Hindlimb muscle (tissue), 1 donor: ENCODE data around the gene UQCR11. TPM values are rescaled to one million over a fixed set of nuclear protein-coding genes. Genes with fewer than 3 reads are reported as not detected.

ENCODE experiments used
- DNase-seq: peaks from one replicate; pipeline ENCODE4 v3.0.0-alpha.2; 2013
- polyA plus RNA-seq: library from polyadenylated mRNA; unstranded; fragments of 120-200 nt; gene quantifications from one replicate; pipeline ENCODE4 v1.2.1, GENCODE V29; 2013; ENCODE audit not compliant: insufficient read length

Gene UQCR11
- polyA plus RNA-seq, 1 donor = 137 TPM

DNA sequence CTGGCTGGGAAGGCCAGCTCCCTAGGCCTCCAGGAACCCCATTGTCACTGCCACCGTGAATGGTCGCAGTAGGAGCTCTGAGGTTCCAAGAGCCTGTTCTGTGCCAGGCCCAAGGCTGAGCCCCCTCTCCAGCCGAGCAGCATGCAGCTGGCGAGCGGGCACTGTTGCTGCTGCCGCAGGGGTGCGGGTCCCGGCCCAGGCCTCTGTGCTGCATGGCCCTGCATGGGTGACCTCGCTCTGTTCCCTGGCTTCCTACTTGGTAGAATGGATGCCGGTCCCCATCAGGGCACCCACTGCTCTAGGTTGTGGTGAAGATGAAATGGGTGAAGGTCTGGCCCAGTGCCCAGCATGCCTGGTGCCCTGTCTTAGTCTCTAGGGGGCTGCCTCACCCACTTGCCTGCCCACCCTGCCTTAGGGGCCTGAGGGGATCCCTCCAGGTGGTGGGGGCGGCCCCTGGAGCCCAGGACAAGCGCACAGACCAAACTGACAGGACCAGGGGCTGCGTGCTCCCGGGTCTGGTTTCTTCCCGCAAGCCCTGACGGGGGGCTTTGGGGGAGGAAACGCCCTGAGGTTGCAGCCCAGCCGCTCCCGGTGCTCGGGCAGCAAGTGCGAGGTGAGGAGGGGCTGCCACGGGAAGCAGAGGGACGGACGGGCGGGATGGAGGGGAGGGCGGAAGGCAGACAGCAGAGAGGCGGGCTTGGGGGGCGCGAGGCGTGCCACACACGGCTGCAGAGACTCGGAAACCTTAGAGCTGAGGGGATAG lies 8.7 kb upstream of the UQCR11 start:
- DNase-seq = no peak

DNA sequence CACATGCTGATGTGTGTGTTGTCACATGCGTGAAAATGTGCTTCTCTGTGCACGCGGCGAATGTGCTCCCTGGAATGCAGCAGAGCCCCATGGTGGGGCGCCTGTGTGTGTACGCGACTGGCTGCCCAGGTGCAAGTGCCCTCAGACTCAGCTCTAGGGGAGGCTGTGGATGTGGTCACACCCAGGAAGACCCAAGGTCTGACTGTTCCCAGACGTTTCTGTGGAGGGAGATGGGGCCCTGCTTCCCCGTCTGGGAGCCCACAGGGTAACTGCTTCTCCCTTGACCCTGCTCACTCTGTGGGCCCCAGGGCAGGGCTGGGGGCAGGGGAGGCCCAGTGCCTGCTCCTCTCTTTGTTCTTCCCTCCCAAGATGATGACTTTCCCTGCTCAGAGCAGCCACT lies 7.9 kb upstream of the UQCR11 start:
- DNase-seq = no peak

DNA sequence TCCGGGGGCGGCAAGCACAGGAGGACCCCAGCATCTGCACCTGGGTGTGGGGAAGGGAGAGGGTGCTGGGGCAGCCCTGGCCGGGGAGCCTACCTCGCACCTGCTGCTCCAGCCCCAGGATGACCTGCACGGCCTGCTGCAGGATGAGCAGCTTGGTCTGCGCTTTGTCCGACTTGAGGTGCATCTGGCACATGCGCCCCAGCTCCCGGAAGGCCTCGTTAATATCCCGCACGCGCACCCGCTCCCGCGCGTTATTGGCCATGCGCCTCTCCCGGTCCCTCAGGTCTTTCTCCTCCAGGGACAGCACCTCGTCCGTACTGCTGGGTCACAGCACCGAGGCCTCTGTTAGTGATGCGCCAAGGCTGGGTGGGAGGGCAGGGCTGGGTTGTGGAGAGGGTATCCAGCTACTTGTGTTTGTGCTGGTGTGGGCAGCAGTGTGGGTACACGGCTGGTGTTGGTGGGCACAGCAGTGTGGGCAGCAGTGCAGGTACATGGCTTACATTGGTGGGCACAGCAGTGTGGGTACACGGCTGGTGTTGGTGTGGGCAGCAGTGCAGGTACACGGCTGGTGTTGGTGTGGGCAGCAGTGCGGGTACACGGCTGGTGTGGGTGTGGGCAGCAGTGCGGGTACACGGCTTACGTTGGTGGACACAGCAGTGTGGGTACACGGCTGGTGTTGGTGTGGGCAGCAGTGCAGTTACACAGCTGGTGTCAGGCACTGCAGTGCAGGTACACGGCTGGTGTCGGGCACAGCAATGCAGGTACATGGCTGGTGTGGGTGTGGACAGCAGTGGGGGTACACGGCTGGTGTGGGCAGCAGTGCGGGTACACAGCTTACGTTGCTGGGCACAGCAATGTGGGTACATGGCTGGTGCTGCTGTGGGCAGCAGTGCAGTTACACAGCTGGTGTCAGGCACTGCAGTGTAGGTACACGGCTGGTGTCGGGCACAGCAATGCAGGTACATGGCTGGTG lies 7.1 kb upstream of the UQCR11 start:
- no peak for DNase-seq

DNA sequence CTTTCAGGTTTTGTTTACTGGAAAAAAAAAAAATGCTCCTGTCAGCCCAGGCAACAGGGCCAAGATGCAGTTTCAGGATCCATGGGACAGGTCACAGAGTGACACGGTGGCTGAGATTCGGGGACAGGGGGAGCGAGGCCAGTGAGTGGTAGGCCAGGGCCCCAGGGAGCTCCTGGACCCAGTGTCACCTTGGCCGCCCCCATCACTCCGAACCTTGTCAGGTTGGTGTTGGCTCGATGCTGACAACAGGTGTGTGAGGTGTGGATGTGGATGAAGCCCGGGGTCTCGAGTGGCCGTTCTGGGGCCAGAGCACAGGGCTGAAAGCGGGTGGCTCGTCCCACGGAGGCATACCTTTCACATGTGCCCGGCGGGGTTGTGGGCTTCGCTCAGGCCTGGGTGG lies 6.1 kb upstream of the UQCR11 start:
- DNase-seq = no peak

DNA sequence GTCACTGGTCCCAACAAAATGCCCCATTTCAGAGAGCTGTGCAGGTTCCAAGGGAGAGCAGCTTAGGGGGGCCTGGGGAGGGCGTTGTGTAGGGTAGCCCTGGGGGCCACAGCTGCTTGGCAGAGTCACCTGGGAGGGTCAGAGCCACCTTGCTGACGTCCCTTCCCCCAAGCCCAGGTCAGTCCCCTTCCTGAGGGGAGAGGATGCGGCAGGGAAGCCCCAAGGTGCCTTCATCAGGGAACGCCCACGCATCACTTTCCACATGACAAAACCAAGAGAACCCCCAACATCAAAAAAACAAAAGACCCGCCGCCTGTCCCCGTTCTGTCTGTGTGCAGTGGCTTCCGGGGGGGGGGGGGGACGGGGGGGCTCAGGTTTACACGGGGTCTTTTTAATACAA lies 5.3 kb upstream of the UQCR11 start:
- DNase-seq = no peak

DNA sequence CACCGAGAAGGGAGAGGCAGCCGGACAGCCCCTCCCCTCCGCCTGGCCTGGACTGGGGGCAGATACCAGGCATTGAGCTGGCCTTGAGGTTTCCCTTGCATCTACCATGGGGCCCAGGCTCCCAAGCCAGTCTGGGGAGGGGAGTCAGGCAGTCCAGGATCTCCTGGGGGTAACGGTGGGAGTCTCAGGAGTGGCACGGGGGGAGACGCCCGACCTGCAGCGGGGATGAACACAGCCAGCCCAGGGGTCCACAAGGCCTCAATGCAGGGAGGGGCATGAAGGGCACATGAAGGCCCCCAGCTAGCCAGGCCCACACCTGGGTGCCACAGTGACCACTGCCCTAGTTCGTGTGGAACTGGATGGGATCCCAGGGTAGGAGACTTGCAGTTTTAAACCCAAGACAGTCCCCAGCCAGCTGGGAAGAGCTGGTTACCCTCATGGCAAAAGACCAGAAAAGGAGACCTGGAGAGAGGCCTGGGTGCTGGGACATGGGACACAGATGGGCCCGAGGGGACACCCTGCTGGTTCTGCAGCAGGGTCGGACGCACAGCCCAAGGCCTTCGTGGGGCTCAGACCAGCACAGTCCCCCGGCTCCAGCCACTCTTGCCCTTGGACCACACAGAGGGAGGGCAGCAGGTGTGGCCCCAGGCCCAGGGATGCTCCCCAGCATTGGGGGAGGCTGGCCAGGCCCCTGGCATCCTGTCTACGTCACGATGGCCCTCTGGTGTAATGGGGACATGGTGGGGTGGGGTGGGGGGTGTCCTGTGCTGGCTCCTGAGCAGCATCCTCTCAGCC lies 4.6 kb upstream of the UQCR11 start:
- no peak for DNase-seq

DNA sequence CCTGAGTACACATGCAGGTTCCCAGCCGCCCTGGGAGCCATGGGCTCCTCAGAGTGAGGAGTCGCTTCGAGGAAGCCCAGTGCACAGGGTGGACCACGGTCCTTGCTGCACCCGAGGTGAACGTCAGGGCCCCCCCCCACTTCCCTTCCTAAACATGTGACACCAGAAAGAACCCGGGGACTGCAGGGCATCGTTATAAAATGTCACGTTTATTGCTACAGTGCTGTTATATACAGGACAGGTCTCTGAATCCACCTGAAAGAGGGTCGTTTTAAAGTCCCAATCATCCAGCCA lies 3.8 kb upstream of the UQCR11 start:
- no peak for DNase-seq

DNA sequence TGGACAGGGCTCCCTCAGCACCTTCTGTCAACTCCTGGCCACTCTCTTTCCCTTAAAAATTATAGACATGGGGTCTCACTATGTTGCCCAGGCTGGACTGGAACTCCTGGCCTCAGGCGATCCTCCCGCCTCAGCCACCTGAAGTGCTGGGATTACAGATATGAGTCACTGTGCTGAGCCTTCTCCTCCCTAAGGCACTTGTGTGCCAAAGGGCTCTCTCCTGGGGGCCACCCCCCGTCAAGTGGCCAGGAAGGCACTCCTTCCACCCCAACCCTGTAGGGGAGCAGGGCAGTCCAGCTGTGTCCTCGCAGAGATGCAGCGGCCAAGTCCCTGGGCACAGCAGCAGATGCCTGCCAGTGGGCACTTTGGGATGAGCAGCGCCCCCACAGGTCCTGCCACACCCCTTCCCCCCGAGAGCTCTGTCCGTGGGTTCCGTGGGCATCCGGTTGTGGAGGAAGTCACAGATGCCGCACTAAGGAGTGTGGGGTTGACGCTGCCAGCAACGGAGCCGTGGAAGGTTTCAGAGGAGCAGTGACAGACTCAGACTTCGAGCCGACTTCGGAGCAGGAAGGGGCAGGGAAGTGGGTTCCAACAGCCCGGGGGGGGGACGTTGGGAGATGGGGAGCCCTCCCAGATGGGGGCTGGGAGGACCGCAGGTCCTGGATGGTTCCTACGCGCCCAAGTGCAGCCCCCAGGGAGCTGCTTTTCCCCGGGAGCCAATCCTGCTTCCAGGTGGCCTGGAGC lies 3.3 kb upstream of the UQCR11 start:
- no peak for DNase-seq

DNA sequence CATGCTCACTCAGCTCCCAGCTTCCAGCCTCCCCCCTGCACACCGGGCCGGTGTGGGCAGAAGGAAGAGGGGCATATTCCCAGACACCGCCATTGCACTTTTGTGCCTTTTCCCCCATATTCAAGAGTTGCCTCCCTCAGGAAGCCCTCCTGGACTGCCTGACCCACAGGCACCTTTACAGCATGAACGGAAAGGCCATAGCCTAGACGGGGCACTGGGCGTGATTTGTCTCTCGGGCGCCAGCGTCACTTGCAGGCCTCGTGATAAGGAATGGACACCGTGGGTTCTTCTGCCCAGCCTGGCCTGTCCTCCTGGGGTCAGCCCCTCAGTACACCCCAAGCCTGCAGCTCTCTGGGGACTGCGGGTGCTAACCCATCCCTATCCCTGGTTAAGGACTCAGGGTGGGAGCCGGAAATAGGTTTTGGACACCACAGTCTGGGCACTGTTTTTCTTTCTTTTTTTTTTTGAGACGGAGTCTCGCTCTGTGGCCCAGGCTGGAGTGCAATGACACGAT lies 933 bp upstream of the UQCR11 start:
- DNase-seq = no peak

DNA sequence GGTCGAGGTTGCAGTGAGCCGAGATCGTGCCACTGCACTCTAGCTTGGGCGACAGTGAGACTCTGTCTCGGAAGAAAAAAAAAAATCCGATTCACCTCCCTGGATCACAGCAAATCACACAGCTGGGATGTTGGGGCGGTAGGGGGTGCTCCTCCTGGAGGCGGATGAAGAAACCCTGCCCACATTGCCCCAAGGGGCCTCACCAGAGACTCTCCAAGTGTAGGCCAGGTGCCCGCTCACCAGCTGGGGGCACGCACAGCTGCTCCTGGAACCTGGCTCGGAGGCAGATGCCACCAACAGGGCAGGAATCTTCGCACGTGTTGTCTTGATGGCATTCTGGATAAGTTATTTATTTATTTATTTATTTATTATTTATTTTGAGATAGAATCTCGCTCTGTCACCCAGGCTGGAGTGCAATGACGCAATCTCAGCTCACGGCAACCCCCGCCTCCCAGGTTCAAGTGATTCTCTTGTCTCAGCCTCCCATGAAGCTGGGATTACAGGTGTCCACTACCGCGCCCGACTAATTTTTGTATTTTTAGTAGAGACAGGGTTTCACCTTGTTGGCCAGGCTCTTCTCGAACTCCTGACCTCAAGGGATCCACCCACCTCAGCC lies 3.1 kb downstream of the UQCR11 start:
- DNase-seq = no peak

DNA sequence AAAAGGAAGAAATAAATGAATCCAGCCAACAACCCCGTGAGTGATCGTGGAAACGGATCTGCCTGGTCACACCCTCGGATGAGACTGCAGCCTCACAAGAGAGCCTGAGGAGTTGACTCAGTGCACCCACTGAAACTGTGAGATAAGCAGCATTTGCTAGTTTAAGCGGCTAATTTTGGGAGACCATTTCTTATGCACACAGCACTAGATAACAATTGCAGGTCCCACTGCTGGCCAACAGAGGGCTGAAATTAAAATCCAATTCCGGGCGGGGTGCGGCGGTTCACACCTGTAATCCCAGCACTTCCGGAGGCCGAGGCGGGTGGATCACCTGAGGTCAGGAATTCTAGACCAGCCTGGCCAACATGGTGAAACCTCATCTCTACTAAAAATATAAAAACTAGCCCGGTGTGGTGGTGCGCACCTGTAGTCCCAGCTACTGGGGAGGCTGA lies 3.6 kb downstream of the UQCR11 start:
- DNase-seq = no peak

DNA sequence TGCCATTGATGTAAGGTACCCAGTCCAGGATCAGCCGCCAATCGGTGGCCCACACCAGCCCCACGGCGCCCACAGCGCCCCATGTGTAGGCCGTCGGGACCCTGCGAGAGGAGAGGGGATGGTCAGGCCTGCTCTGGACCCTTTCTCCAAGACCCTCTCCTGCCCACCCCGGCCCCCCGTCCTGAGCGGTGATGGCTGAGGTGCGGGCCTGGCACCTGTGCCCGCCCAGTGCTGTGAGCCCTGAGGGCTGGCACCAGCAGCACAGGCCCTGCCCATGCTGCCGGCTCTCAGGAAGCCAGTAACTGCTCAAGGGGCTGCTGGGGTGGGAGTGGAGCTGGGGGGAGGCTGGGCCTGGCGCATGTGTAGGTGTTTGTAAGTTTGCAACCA lies 5.8 kb downstream of the UQCR11 start:
- DNase-seq = no peak

DNA sequence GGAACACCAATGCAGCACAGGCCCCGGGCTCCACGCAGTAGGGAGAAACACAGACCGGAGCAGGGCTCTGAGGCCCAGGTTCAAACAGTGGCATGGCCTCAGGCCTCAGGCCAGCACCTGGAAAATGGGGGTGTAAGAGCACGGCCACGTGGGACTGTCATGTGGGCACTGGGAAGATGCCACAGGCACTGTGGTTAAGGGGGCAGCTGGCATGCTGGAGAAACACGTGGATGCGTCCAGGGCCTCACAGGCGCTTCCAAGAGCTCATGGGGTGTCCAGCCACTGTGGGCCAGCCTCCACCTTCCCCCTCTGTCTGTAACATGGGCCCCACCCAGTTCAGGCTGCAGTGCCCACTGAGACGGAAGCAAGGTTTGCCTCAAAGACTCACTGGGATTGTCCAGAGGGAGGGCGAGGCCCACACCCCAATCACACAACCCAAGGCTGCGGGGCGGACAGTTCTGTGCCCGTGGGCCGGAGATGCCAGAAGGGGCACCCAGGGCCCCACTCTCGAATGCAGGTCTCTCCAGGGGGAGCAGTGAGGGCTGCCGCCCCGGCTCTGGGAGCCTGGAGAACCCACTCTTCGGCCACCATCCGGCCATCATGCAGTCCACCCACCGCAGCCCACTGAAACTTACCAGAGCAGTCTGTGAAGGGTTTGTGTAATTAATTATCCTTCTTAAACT lies 6.3 kb downstream of the UQCR11 start:
- no peak for DNase-seq

DNA sequence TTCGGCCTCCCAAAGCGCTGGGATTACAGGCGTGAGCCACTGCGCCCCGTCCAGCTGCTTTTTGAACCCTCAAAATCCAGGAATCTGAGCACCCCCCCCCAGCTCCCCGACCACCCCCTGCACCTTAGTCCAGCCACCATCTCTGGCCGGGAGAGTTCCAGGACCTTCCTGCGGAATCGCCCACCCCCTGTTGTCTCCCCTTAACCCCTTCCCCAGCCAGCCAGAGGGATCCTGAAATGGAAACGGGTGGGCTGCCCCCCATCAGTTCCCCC lies 11.8 kb downstream of the UQCR11 start:
- DNase-seq = no peak

DNA sequence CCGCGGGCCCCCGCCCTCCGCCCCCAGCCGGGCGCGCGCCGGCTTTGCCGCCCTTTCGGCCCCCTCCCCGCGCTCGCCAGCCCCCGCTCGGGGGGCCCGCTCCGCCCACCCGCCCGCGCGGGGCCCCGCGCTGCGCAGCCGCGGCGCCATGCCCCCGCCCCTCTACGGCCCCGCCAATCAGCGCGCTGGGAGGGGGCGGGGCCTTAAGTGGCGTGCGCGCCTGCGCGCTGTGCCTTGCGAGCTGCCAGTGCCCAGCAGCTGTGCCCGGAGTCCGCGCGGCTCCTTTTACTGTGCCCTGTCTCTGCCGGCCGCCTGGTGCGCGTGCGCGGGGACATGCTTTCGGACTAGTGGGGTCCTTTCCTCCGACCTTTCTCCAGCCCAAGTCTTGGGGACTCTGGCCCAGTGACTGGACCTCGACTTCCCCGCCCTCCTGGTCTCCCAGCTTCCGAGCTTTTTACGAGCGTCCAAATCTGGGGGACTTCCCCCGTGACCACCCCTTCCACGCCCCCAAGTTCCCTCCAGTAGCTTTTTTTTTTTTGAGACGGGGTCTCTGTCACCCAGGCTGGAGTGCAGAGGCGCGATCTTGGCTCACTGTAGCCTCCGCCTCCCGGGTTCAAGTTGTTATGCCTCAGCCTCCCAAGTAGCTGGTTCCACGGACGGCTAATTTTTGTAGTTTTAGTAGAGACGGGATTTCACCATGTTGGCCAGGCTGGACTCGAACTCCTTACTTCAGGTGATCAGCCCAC lies 12.3 kb downstream of the UQCR11 start, which contains the start of gene MBD3:
MBD3 (minus strand) TSS at position 111 of the 746 bp plus-strand sequence. CDS start 234 bp downstream, outside the sequence.
- peak; percentile 96 for DNase-seq

DNA sequence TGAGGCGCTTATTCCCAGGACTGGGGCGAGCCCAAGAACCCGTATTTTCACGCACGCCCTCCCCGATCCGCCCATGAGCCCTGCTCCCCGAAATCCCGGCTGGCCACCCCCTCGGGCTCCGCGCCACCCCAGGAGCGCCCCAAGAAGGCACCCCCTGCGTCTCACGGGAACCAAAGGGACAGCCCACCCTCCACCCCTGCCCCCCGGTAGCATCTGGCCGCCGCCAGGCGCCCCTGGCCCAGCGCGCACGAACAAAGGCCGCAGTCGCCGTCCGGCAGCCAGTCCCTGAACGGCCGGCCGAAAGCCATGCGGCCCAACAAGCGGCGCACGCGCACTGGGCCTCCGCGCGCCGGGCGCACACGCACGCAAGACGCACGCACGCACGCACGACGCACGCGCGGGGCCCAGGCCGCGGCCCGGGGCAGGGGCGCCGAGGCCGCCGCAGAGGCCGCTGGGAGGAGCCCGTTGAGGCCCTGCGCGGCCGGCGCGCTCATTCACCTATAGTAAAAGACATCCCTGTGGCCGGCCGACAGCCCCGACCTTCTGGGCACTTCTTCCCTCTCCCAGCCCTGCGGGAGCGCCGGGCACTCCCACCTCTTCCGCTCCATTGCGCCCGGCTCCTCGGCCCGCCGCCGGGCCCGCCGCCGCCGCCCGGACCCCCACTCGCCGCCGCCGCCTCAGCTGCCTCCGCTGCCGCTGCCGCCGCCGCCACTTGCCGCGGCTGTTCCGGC lies 13.1 kb downstream of the UQCR11 start:
- DNase-seq = peak; percentile 94

DNA sequence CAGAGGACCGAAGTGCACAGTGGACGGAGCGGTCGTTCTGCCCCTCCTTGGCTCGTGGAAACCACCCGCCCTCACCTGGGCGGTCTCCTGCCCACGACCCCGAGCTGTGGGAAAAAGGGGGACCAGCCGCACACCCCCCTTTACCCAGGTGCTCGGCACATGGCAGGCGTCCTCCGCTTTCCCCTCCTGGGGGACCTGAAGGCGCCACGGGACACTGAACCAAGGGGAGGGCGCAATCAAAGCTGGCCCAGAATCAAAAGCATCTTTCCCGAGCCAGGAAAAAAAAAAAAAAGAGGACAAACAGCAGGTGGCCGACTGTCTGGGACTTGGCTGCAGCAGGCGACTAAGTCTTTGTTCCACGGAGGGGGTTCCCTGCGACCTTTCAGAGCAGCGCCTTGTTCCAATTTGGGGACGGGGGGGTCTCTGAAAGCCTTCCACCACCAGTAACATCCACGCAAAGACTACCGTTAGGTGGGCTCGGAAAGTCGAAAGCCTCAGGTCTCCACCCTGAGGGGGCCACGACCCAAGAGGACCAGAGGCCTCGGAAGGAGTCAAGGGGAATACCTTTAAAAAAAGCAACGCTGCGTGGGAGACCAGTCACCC lies 13.7 kb downstream of the UQCR11 start:
- DNase-seq = no peak

DNA sequence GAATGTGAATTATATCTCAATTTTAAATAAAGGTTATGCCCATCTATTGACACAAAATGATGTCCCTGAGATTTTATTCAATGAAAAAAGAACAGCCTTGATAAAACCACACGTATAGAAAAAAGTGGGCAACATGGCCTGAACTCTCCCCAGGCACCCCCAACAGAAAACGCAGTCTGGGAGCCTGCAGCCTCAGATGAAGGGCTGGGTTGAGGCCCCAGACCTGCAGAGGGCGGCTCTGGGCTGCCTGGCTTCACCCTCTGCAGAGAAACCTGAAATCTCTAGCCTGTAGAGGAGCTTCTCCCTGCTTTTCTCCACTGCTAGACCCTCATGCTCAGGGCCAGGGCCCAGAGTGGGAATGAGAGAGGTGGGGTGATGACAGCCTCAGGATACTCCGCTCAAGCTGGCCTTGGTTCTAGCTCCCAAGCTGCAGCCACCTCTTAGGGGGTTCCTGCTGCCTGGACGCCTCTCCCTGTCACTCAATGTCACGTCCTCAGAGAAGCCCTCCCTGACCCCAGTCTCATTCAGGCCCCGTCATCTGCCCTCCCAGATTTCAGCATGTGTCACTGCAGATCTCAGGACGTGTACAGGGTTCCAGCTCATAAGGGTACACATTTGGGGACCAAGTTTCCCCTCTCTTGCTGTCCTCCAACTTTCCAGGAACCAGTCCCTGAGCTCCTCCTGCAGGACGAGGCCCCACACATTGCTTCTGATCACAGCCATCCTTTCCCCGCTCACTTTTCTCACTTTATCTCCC lies 14.4 kb downstream of the UQCR11 start:
- DNase-seq = no peak
